Measurements from ENCODE around the gene ARHGAP45.
"Not testable (repeated sequence)": the region's sequence is repeated elsewhere in the genome, so short reads cannot be mapped to it uniquely, and the experiment has no call there.

ARHGAP45 gene

GRCh38 chr19:1066748-1067340 lies at the start of gene ARHGAP45:
Gene ARHGAP45, plus strand, starts transcription at chr19:1067167. Its CDS starts 239 bp downstream, at chr19:1067406.
- no peak for DNase-seq (ENCODE audit: low read depth)

- no peak for DNase-seq (ENCODE audit: low read depth)
Observed at GRCh38 chr19:1017906-1018305, 49.1 kb upstream of the ARHGAP45 start.

GRCh38 chr19:1018393-1018792 lies 48.6 kb upstream of the ARHGAP45 start:
- DNase-seq (ENCODE audit: low read depth): no peak

GRCh38 chr19:1018932-1019615 lies 47.9 kb upstream of the ARHGAP45 start:
- no peak for DNase-seq (ENCODE audit: low read depth)

GRCh38 chr19:1019616-1019961 lies 47.4 kb upstream of the ARHGAP45 start:
- no peak for DNase-seq (ENCODE audit: low read depth)

- no peak for DNase-seq (ENCODE audit: low read depth)
Observed at GRCh38 chr19:1019980-1020867, 46.7 kb upstream of the ARHGAP45 start.

GRCh38 chr19:1020868-1021425 lies 46.0 kb upstream of the ARHGAP45 start, which contains the start of gene TMEM259:
Gene TMEM259, minus strand, starts transcription at chr19:1021123. Its CDS starts 127 bp downstream, at chr19:1020996.
- peak; percentile 98 for DNase-seq (ENCODE audit: low read depth)

GRCh38 chr19:1023883-1024188 lies 43.1 kb upstream of the ARHGAP45 start:
- DNase-seq (ENCODE audit: low read depth): not testable (repeated sequence)

GRCh38 chr19:1025080-1025479 lies 41.9 kb upstream of the ARHGAP45 start:
- not testable (repeated sequence) for DNase-seq (ENCODE audit: low read depth)

- DNase-seq (ENCODE audit: low read depth): peak; percentile 73
Observed at GRCh38 chr19:1025960-1026782, 40.8 kb upstream of the ARHGAP45 start, which contains the start of gene CNN2. Gene CNN2, plus strand, starts transcription at chr19:1026608. Its CDS starts 54 bp downstream, at chr19:1026662.

GRCh38 chr19:1026783-1027649 lies 40.0 kb upstream of the ARHGAP45 start:
- DNase-seq (ENCODE audit: low read depth): peak; percentile 35

GRCh38 chr19:1027650-1028061 lies 39.3 kb upstream of the ARHGAP45 start:
- DNase-seq (ENCODE audit: low read depth): no peak

- peak; percentile 97 for DNase-seq (ENCODE audit: low read depth)
Observed at GRCh38 chr19:1028062-1028926, 38.7 kb upstream of the ARHGAP45 start.

- no peak for DNase-seq (ENCODE audit: low read depth)
Observed at GRCh38 chr19:1032264-1032867, 34.6 kb upstream of the ARHGAP45 start.

- no peak for DNase-seq (ENCODE audit: low read depth)
Observed at GRCh38 chr19:1035998-1036621, 30.9 kb upstream of the ARHGAP45 start.

- no peak for DNase-seq (ENCODE audit: low read depth)
Observed at GRCh38 chr19:1037621-1038064, 29.3 kb upstream of the ARHGAP45 start.

GRCh38 chr19:1038978-1039645 lies 27.9 kb upstream of the ARHGAP45 start:
- peak; percentile 37 for DNase-seq (ENCODE audit: low read depth)
